ENCODE results near the gene ACE. TPM values are rescaled to one million over a fixed set of nuclear protein-coding genes. Genes with fewer than 3 reads are reported as not detected.

ACE gene
- total RNA-seq, 6 experiments from 2014 or later = 1.6 to 2.1 (median 1.7) TPM

- H3K27ac Mint-ChIP-seq = 0 out of 2 replicates have a peak overlapping the region, but pooled peaks have one; percentile 59
- H3K4me1 Mint-ChIP-seq (ENCODE audit: low read depth) = peaks cover 18% of the 10 kb centered on the region
- peaks cover 42% of the 10 kb centered on the region for H3K27me3 Mint-ChIP-seq (ENCODE audit: insufficient read depth)
- no peaks in the 10 kb centered on the region for H3K36me3 Mint-ChIP-seq (ENCODE audit: low read depth)
- TF ChIP-seq CTCF (IDR thresholded peaks at IDR 0.05) = no peak
- no peaks in the 10 kb centered on the region for H3K9me3 Mint-ChIP-seq
- DNase-seq = no peak
- no peak overlapping the region for H3K4me3 Mint-ChIP-seq
Observed at GRCh38 chr17:63517825-63518534, 41.1 kb downstream of the ACE start.

GRCh38 chr17:63519116-63519881 lies 42.4 kb downstream of the ACE start:
- TF ChIP-seq CTCF (IDR thresholded peaks at IDR 0.05) = no peak
- DNase-seq = no peak
- Mint-ChIP-seq H3K27me3 (ENCODE audit: insufficient read depth) (peaks cover 37% of the 10 kb centered on the region), H3K36me3 (ENCODE audit: low read depth) (no peaks in the 10 kb centered on the region), H3K27ac (no peak overlapping the region), H3K4me1 (ENCODE audit: low read depth) (peaks cover 18% of the 10 kb centered on the region), H3K9me3 (no peaks in the 10 kb centered on the region), H3K4me3 (no peak overlapping the region)

DNA sequence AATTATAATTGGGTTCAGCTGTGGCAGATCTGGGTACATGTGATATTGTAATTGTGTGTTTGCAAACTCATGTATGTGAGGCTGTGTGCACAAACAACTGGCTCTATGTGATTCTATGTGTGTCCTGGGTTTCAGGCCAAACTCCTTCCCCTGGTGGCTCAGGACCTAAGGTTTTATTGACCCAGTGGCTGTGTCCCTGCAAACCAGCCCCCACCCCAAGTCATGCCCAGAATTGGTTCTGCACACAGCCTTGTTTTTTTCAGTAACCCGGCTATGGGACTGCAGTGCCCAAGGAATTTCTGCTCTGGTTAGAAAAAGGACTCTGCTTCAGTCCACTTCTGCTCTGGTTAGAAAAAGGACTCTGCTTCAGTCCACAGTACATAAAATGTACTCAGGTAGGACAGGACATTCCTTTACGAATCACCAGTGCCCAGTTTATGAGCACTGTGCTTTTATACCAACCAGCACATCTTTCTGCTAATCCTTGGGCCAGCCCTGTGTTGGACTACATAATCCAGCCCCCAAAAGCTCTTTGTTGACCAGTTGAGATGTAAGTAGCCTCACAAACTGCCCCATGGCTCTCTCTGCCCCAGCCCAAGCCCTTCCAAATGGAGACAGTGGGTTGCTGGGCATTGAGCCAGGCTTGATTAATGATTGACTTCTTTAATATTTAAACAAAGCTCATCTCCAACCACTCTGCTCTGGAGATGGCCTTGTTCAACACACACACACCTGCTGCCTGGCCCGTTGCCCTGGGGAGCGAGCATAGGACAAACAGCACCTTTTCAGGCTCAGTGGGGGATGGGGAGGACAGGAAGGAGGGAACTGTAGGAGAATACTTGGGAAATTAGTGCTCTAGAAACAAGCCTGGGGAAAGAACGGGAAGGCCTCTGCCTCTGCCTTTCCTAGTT lies 43.4 kb downstream of the ACE start:
- no peak overlapping the region for H3K4me3 Mint-ChIP-seq
- no peaks in the 10 kb centered on the region for H3K36me3 Mint-ChIP-seq (ENCODE audit: low read depth)
- peaks cover 18% of the 10 kb centered on the region for H3K4me1 Mint-ChIP-seq (ENCODE audit: low read depth)
- peaks cover 36% of the 10 kb centered on the region for H3K27me3 Mint-ChIP-seq (ENCODE audit: insufficient read depth)
- H3K27ac Mint-ChIP-seq = no peak overlapping the region
- TF ChIP-seq CTCF (IDR thresholded peaks at IDR 0.05) = no peak
- no peak for DNase-seq
- no peaks in the 10 kb centered on the region for H3K9me3 Mint-ChIP-seq

DNA sequence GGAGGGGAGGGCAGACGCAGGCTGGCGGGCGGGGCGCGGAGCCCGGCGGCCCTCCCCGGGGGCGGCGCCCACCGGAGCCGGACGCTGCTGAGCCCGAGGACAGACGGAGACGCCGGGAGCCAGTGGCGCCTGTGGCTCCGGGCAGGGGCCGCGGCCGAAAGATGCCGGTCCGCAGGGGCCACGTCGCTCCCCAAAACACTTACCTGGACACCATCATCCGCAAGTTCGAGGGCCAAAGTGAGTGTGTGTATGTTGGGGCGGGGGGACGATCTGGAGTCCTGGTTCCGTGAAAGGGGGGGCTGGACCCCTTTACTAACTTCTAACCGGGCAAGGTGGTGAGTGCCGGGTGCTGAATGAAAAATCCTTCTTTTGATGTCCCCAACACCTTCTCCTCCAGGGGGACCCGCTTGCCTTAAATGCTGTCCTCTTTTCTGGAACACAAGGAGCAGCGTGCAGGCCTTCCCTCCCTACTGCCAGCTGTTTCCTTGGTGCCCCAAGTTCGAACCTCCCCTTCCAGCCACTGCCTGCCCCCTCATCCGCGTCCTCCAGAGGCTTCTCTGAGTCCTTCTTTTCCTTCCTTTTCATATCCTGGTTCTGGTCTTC lies 46.5 kb downstream of the ACE start, which contains the start of gene KCNH6:
Gene KCNH6, plus strand, starts transcription at position 106 of the 603 bp plus-strand sequence. Its CDS starts 56 bp downstream, at position 162.
- Mint-ChIP-seq H3K9me3 (no peaks in the 10 kb centered on the region), H3K27ac (no peak within 1 kb of the TSS), H3K36me3 (ENCODE audit: low read depth) (no peaks in the 10 kb centered on the region), H3K27me3 (ENCODE audit: insufficient read depth) (peaks cover 46% of the 10 kb centered on the region), H3K4me3 (no peak within 1 kb of the TSS), H3K4me1 (ENCODE audit: low read depth) (peaks cover under 1% of the 10 kb centered on the region; the same call in 1 of the 2 replicates)
- no peak for DNase-seq
- TF ChIP-seq CTCF (IDR thresholded peaks at IDR 0.05) = no peak

DNA sequence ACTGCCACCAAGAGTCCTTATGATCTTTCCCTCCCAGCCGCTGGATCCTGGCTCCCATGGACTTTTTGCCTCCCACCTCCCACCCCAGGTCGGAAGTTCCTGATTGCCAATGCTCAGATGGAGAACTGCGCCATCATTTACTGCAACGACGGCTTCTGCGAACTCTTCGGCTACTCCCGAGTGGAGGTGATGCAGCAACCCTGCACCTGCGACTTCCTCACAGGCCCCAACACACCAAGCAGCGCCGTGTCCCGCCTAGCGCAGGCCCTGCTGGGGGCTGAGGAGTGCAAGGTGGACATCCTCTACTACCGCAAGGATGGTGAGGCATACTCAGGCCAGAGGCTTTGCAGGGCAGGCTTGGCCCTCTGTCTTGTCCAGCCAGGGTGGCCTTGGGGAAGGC lies 47.2 kb downstream of the ACE start:
- Mint-ChIP-seq H3K27me3 (ENCODE audit: insufficient read depth) (peaks cover 46% of the 10 kb centered on the region), H3K36me3 (ENCODE audit: low read depth) (no peaks in the 10 kb centered on the region), H3K27ac (no peak overlapping the region)

More for the DNA sequence above, 47.2 kb downstream of the ACE start:
- TF ChIP-seq CTCF (IDR thresholded peaks at IDR 0.05) = no peak
- no peak for DNase-seq
- no peak overlapping the region for H3K4me3 Mint-ChIP-seq
- H3K4me1 Mint-ChIP-seq (ENCODE audit: low read depth) = no peaks in the 10 kb centered on the region
- H3K9me3 Mint-ChIP-seq = no peaks in the 10 kb centered on the region

Measured in HFFc6 (cell line).